ENCODE data around the gene NMUR1.

NMUR1 gene

GRCh38 chr2:231526341-231527090 is 3.7 kb downstream of the NMUR1 start:
- peaks cover 23% of the 10 kb centered on the region for H3K27me3 ChIP-seq (ENCODE audit: control insufficient read depth, insufficient read depth, low read length, poor library complexity, severe bottlenecking)
- H3K4me1 ChIP-seq (ENCODE audit: control insufficient read depth, insufficient read depth, low read length), result no peaks in the 10 kb centered on the region
- H3K9me3 ChIP-seq (ENCODE audit: control insufficient read depth, low read length), result no peaks in the 10 kb centered on the region
- 91% methylated on average over 16 of the region's 16 CpGs for WGBS, 2 experiments
- H3K36me3 ChIP-seq (ENCODE audit: control insufficient read depth, insufficient read depth, low read length), result no peaks in the 10 kb centered on the region
- H3K27ac ChIP-seq (ENCODE audit: insufficient read depth, low read depth, low read length, poor library complexity, severe bottlenecking), result no peak overlapping the region
- H3K4me3 ChIP-seq (ENCODE audit: insufficient read depth, low read depth, low read length), result no peak overlapping the region

GRCh38 chr2:231525248-231526163 is 4.7 kb downstream of the NMUR1 start:
- no peak overlapping the region for H3K4me3 ChIP-seq (ENCODE audit: insufficient read depth, low read depth, low read length)
- no peak overlapping the region for H3K27ac ChIP-seq (ENCODE audit: insufficient read depth, low read depth, low read length, poor library complexity, severe bottlenecking)
- 93 to 94% methylated on average over 24 of the region's 24 CpGs for WGBS, 2 experiments
- peaks cover 16% of the 10 kb centered on the region for H3K27me3 ChIP-seq (ENCODE audit: control insufficient read depth, insufficient read depth, low read length, poor library complexity, severe bottlenecking)
- H3K36me3 ChIP-seq (ENCODE audit: control insufficient read depth, insufficient read depth, low read length), result no peaks in the 10 kb centered on the region
- no peaks in the 10 kb centered on the region for H3K9me3 ChIP-seq (ENCODE audit: control insufficient read depth, low read length)
- no peaks in the 10 kb centered on the region for H3K4me1 ChIP-seq (ENCODE audit: control insufficient read depth, insufficient read depth, low read length)

- Histone ChIP-seq H3K27me3 (ENCODE audit: control insufficient read depth, insufficient read depth, low read length, poor library complexity, severe bottlenecking) (peaks cover 7% of the 10 kb centered on the region), H3K36me3 (ENCODE audit: control insufficient read depth, insufficient read depth, low read length) (no peaks in the 10 kb centered on the region), H3K4me1 (ENCODE audit: control insufficient read depth, insufficient read depth, low read length) (no peaks in the 10 kb centered on the region), H3K27ac (ENCODE audit: insufficient read depth, low read depth, low read length, poor library complexity, severe bottlenecking) (no peak overlapping the region), H3K4me3 (ENCODE audit: insufficient read depth, low read depth, low read length) (no peak overlapping the region), H3K9me3 (ENCODE audit: control insufficient read depth, low read length) (no peaks in the 10 kb centered on the region)
- 92% methylated on average over 16 of the region's 16 CpGs for WGBS, 2 experiments
Measured at GRCh38 chr2:231524477-231525247, 5.6 kb downstream of the NMUR1 start.

GRCh38 chr2:231523451-231524285 is 6.6 kb downstream of the NMUR1 start:
- no peaks in the 10 kb centered on the region for H3K9me3 ChIP-seq (ENCODE audit: control insufficient read depth, low read length)
- no peak overlapping the region for H3K27ac ChIP-seq (ENCODE audit: insufficient read depth, low read depth, low read length, poor library complexity, severe bottlenecking)
- no peaks in the 10 kb centered on the region for H3K4me1 ChIP-seq (ENCODE audit: control insufficient read depth, insufficient read depth, low read length)
- H3K36me3 ChIP-seq (ENCODE audit: control insufficient read depth, insufficient read depth, low read length), result no peaks in the 10 kb centered on the region
- WGBS, 2 experiments, result 90 to 93% methylated on average over 11 of the region's 11 CpGs
- no peak overlapping the region for H3K4me3 ChIP-seq (ENCODE audit: insufficient read depth, low read depth, low read length)
- H3K27me3 ChIP-seq (ENCODE audit: control insufficient read depth, insufficient read depth, low read length, poor library complexity, severe bottlenecking), result no peaks in the 10 kb centered on the region

- no peak overlapping the region for H3K27ac ChIP-seq (ENCODE audit: insufficient read depth, low read depth, low read length, poor library complexity, severe bottlenecking)
- no peak overlapping the region for H3K4me3 ChIP-seq (ENCODE audit: insufficient read depth, low read depth, low read length)
- 75 to 79% methylated on average over 7 to 8 of the region's 8 CpGs for WGBS, 2 experiments
- H3K36me3 ChIP-seq (ENCODE audit: control insufficient read depth, insufficient read depth, low read length), result no peaks in the 10 kb centered on the region
- no peaks in the 10 kb centered on the region for H3K9me3 ChIP-seq (ENCODE audit: control insufficient read depth, low read length)
- no peaks in the 10 kb centered on the region for H3K4me1 ChIP-seq (ENCODE audit: control insufficient read depth, insufficient read depth, low read length)
- H3K27me3 ChIP-seq (ENCODE audit: control insufficient read depth, insufficient read depth, low read length, poor library complexity, severe bottlenecking), result no peaks in the 10 kb centered on the region
Measured at GRCh38 chr2:231522418-231523180, 7.6 kb downstream of the NMUR1 start.

- no peak overlapping the region for H3K27ac ChIP-seq (ENCODE audit: insufficient read depth, low read depth, low read length, poor library complexity, severe bottlenecking)
- no peaks in the 10 kb centered on the region for H3K36me3 ChIP-seq (ENCODE audit: control insufficient read depth, insufficient read depth, low read length)
- no peak overlapping the region for H3K4me3 ChIP-seq (ENCODE audit: insufficient read depth, low read depth, low read length)
- no peaks in the 10 kb centered on the region for H3K4me1 ChIP-seq (ENCODE audit: control insufficient read depth, insufficient read depth, low read length)
- no peaks in the 10 kb centered on the region for H3K9me3 ChIP-seq (ENCODE audit: control insufficient read depth, low read length)
- 70 to 74% methylated on average over 3 of the region's 3 CpGs for WGBS, 2 experiments
- H3K27me3 ChIP-seq (ENCODE audit: control insufficient read depth, insufficient read depth, low read length, poor library complexity, severe bottlenecking), result no peaks in the 10 kb centered on the region
Measured at GRCh38 chr2:231521443-231521842, 8.8 kb downstream of the NMUR1 start.

GRCh38 chr2:231519975-231520555 is 10.2 kb downstream of the NMUR1 start:
- H3K27me3 ChIP-seq (ENCODE audit: control insufficient read depth, insufficient read depth, low read length, poor library complexity, severe bottlenecking), result peaks cover 2% of the 10 kb centered on the region
- H3K36me3 ChIP-seq (ENCODE audit: control insufficient read depth, insufficient read depth, low read length), result no peaks in the 10 kb centered on the region
- no peak overlapping the region for H3K4me3 ChIP-seq (ENCODE audit: insufficient read depth, low read depth, low read length)
- 91 to 92% methylated on average over 4 of the region's 4 CpGs for WGBS, 2 experiments
- H3K4me1 ChIP-seq (ENCODE audit: control insufficient read depth, insufficient read depth, low read length), result no peaks in the 10 kb centered on the region
- H3K27ac ChIP-seq (ENCODE audit: insufficient read depth, low read depth, low read length, poor library complexity, severe bottlenecking), result no peak overlapping the region
- no peaks in the 10 kb centered on the region for H3K9me3 ChIP-seq (ENCODE audit: control insufficient read depth, low read length)

GRCh38 chr2:231518771-231519170 is 11.5 kb downstream of the NMUR1 start:
- Histone ChIP-seq H3K27me3 (ENCODE audit: control insufficient read depth, insufficient read depth, low read length, poor library complexity, severe bottlenecking) (peaks cover 5% of the 10 kb centered on the region), H3K27ac (ENCODE audit: insufficient read depth, low read depth, low read length, poor library complexity, severe bottlenecking) (no peak overlapping the region), H3K4me1 (ENCODE audit: control insufficient read depth, insufficient read depth, low read length) (no peaks in the 10 kb centered on the region), H3K9me3 (ENCODE audit: control insufficient read depth, low read length) (no peaks in the 10 kb centered on the region), H3K4me3 (ENCODE audit: insufficient read depth, low read depth, low read length) (no peak overlapping the region), H3K36me3 (ENCODE audit: control insufficient read depth, insufficient read depth, low read length) (no peaks in the 10 kb centered on the region)
- WGBS, 2 experiments, result 93 to 95% methylated on average over 5 of the region's 5 CpGs

GRCh38 chr2:231515603-231516002 is 14.6 kb downstream of the NMUR1 start:
- H3K9me3 ChIP-seq (ENCODE audit: control insufficient read depth, low read length), result no peaks in the 10 kb centered on the region
- no peak overlapping the region for H3K4me3 ChIP-seq (ENCODE audit: insufficient read depth, low read depth, low read length)
- peaks cover 6% of the 10 kb centered on the region for H3K4me1 ChIP-seq (ENCODE audit: control insufficient read depth, insufficient read depth, low read length)
- H3K27ac ChIP-seq (ENCODE audit: insufficient read depth, low read depth, low read length, poor library complexity, severe bottlenecking), result no peak overlapping the region
- H3K27me3 ChIP-seq (ENCODE audit: control insufficient read depth, insufficient read depth, low read length, poor library complexity, severe bottlenecking), result peaks cover 5% of the 10 kb centered on the region
- 82 to 83% methylated on average over 3 to 4 of the region's 4 CpGs for WGBS, 2 experiments
- H3K36me3 ChIP-seq (ENCODE audit: control insufficient read depth, insufficient read depth, low read length), result no peaks in the 10 kb centered on the region
